Neuronal stem cell (in vitro differentiated cells): Measurements from ENCODE around the gene ENTPD6.

Source experiments
- DNase-seq: peaks from one replicate; pipeline ENCODE4 v3.0.0-alpha.2; 2013; ENCODE audit warnings: low spot score
- H2AFZ ChIP-seq: one replicate; pipeline ENCODE4 v1.6.1; 2013; ENCODE audit warnings: mild to moderate bottlenecking, low read length, inconsistent platforms
- H2AK5ac ChIP-seq: 2 replicates; pipeline ENCODE4 v1.6.1; 2013; ENCODE audit warnings: low read depth, mild to moderate bottlenecking, inconsistent platforms, low read length, moderate library complexity, mixed read lengths
- H2BK120ac ChIP-seq: 2 replicates; pipeline ENCODE4 v1.6.1; 2013; ENCODE audit warnings: low read depth, mild to moderate bottlenecking, inconsistent platforms, low read length, moderate library complexity, mixed read lengths
- H2BK12ac ChIP-seq: one replicate; pipeline ENCODE4 v1.6.1; 2013; ENCODE audit warnings: low read length, inconsistent platforms
- H2BK15ac ChIP-seq: 2 replicates; pipeline ENCODE4 v1.6.1; 2013; ENCODE audit warnings: mild to moderate bottlenecking, low read length, inconsistent platforms, mixed read lengths
- H2BK5ac ChIP-seq: one replicate; pipeline ENCODE4 v1.6.1; 2013; ENCODE audit warnings: inconsistent platforms, mild to moderate bottlenecking, low read length, moderate library complexity
- H3K14ac ChIP-seq: one replicate; pipeline ENCODE4 v1.6.1; 2013; ENCODE audit warnings: low read length, inconsistent platforms
- H3K18ac ChIP-seq: 2 replicates; pipeline ENCODE4 v1.6.1; 2013; ENCODE audit warnings: low read length, inconsistent platforms
- H3K23ac ChIP-seq: 2 replicates; pipeline ENCODE4 v1.6.1; 2013; ENCODE audit warnings: low read depth, mild to moderate bottlenecking, mixed read lengths, low read length, inconsistent platforms; ENCODE audit not compliant: poor library complexity
- H3K27ac ChIP-seq: replicated peaks from 3 replicates; pipeline ENCODE4 v1.5.1; 2013; ENCODE audit warnings: low read length, inconsistent platforms
- H3K27me3 ChIP-seq, 3 experiments: 2 replicates each; pipeline ENCODE4 v1.6.1; 2013; ENCODE audit warnings: low read length in 3 of 3, mild to moderate bottlenecking in 2 of 3, inconsistent platforms in 1 of 3, low read depth in 1 of 3, mixed read lengths in 1 of 3, moderate library complexity in 1 of 3; ENCODE audit not compliant: control insufficient read depth in 3 of 3, insufficient read depth in 3 of 3
- H3K36me3 ChIP-seq, 2 donors: replicated peaks in 1 of 2; 2 replicates each; pipeline ENCODE4 v1.6.1; 2013; ENCODE audit warnings: low read length in 2 of 2; ENCODE audit not compliant: control insufficient read depth in 2 of 2, insufficient read depth in 2 of 2
- H3K4ac ChIP-seq: 2 replicates; pipeline ENCODE4 v1.6.1; 2013; ENCODE audit warnings: inconsistent platforms, mild to moderate bottlenecking, low read length, moderate library complexity
- H3K4me1 ChIP-seq, 2 donors: 1 replicate in 1 of 2; 2 replicates in 1 of 2; pipeline ENCODE4 v1.6.1; 2013; ENCODE audit warnings: low read length in 2 of 2, low read depth in 1 of 2; ENCODE audit not compliant: control insufficient read depth in 2 of 2, insufficient read depth in 1 of 2
- H3K4me2 ChIP-seq: one replicate; pipeline ENCODE4 v1.6.1; 2013; ENCODE audit warnings: mild to moderate bottlenecking, low read length, inconsistent platforms; ENCODE audit not compliant: insufficient read depth, poor library complexity, severe bottlenecking
- H3K4me3 ChIP-seq, 2 donors: 2 replicates each; pipeline ENCODE4 v1.5.1; 2013; ENCODE audit warnings: low read length in 2 of 2, mild to moderate bottlenecking in 2 of 2, inconsistent platforms in 1 of 2, moderate library complexity in 1 of 2
- H3K79me1 ChIP-seq: one replicate; pipeline ENCODE4 v1.6.1; 2013; ENCODE audit warnings: low read depth, mild to moderate bottlenecking, inconsistent platforms, low read length, moderate library complexity
- H3K9ac ChIP-seq: one replicate; pipeline ENCODE4 v1.6.1; 2013; ENCODE audit warnings: mild to moderate bottlenecking, low read depth, low read length, inconsistent platforms; ENCODE audit not compliant: poor library complexity
- H3K9me3 ChIP-seq, 2 donors: replicated peaks in 1 of 2; 2 replicates each; pipeline versions ENCODE3 to v1.6.1; 2013; ENCODE audit warnings: low read length in 2 of 2, mild to moderate bottlenecking in 2 of 2, inconsistent platforms in 1 of 2, low read depth in 1 of 2, mixed read lengths in 1 of 2, moderate library complexity in 1 of 2; ENCODE audit not compliant: control insufficient read depth in 2 of 2, insufficient read depth in 1 of 2
- H4K8ac ChIP-seq: one replicate; pipeline ENCODE4 v1.6.1; 2013; ENCODE audit warnings: low read depth, mild to moderate bottlenecking, inconsistent platforms, low read length, moderate library complexity
- H4K91ac ChIP-seq: one replicate; pipeline ENCODE4 v1.6.1; 2013; ENCODE audit warnings: low read length, low read depth, mild to moderate bottlenecking, inconsistent platforms; ENCODE audit not compliant: poor library complexity
- WGBS, 2 donors: extraction: QIAGEN DNeasy Blood & Tissue Kit; methylation state at CpG; one replicate each; pipeline ENCODE4 v1.1.7; 2013; ENCODE audit warnings: missing lambda C conversion rate in 2 of 2, mixed read lengths in 1 of 2; ENCODE audit not compliant: insufficient read length in 2 of 2, insufficient replicate concordance in 1 of 2; ENCODE audit errors: extremely low coverage in 2 of 2; 5-methylcytosine and 5-hydroxymethylcytosine counted together

The ENTPD6 gene

DNA sequence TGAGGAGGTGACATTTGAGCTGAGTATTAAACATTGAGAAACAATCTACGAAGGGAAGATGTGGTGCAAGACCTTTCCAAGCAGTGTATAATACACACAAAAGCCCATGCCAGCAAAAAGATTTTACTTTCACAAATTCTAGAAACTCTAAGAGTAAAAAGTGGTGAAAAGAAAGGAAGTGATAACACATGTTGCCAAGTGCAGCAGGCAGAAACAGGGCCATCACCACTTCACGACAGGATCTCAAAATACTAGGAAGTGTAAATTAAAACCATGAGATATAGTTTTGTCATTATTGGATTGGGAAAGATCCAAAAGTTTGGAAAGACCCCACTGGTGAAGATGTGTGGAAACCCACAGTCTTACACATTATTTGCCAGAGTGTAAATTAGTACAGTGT, 1.7 kb upstream of the ENTPD6 start:
- peaks cover 9 to 11% of the 10 kb centered on the region in 2 donors for H3K4me1 ChIP-seq
- no peak overlapping the region for H3K4ac ChIP-seq
- H3K9ac ChIP-seq = no peak overlapping the region
- no peak overlapping the region for H4K91ac ChIP-seq
- H3K36me3 ChIP-seq = peaks cover 0 to 7% of the 10 kb centered on the region in 2 donors
- H3K79me1 ChIP-seq = peaks cover 2% of the 10 kb centered on the region
- no peak overlapping the region for H3K27ac ChIP-seq
- no peak overlapping the region for H3K4me3 ChIP-seq
- H3K18ac ChIP-seq = no peak overlapping the region
- no peak overlapping the region for H2BK5ac ChIP-seq
- no peak overlapping the region for H3K4me2 ChIP-seq
- H2BK12ac ChIP-seq = no peak overlapping the region
- no peaks in the 10 kb centered on the region for H3K9me3 ChIP-seq
- WGBS, 2 donors = no CpG with 5 or more reads among the region's 2 CpGs
- no peak for DNase-seq
- H3K23ac ChIP-seq = no peak overlapping the region
- H3K14ac ChIP-seq = no peak overlapping the region
- no peak overlapping the region for H2BK120ac ChIP-seq
- H2BK15ac ChIP-seq = no peak overlapping the region
- no peak overlapping the region for H4K8ac ChIP-seq
- peaks cover 0 to 22% (median 0%) of the 10 kb centered on the region in 3 experiments for H3K27me3 ChIP-seq
- H2AFZ ChIP-seq = no peak overlapping the region
- H2AK5ac ChIP-seq = no peak overlapping the region

DNA sequence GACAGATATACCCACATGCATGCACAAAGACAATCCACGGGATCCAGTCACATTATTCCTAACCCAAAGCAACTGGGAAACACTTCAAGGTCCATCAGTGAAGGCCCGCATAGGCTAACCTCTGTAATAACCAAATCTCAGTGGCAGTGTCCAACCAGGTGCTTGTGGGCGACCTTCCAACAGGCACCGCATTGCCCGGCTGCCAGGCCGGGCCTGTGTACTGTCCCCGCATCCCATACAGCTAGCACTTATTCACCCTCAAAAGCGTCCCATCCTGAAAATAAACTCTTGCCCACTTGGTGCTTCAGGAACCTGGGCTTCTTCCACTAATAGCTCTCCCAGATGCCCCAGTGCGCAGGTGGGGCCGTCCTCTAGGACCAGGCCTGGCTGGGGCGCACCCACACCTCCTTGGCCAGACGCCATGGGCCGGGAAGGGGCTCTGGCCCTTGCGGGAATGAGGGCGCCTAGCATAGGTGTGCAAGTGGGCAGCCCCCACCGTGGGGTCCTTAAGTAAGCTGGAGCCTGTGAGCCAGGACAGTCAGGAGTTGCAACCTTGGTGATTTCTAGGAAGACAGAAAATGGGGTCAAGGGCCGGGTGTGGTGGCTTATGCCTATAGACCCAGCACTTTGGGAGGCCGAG, 1.1 kb upstream of the ENTPD6 start:
- no peak overlapping the region for H3K9ac ChIP-seq
- peak overlapping the region; percentile 13 for H3K23ac ChIP-seq
- H3K4me1 ChIP-seq = peaks cover 14 to 15% of the 10 kb centered on the region in 2 donors
- H4K8ac ChIP-seq = no peak overlapping the region
- no peak overlapping the region for H3K27ac ChIP-seq
- WGBS, 2 donors = no CpG with 5 or more reads among the region's 18 CpGs
- no peak overlapping the region for H3K4ac ChIP-seq
- H2BK120ac ChIP-seq = peak overlapping the region; percentile 32
- no peak overlapping the region for H3K18ac ChIP-seq
- no peaks in the 10 kb centered on the region for H3K9me3 ChIP-seq
- H3K4me2 ChIP-seq = no peak overlapping the region
- no peak for DNase-seq
- peak overlapping the region in 1 of 2 donors; percentile 81 for H3K4me3 ChIP-seq
- peaks cover 0 to 22% (median 0%) of the 10 kb centered on the region in 3 experiments for H3K27me3 ChIP-seq
- peaks cover 2% of the 10 kb centered on the region for H3K79me1 ChIP-seq
- no peak overlapping the region for H2BK5ac ChIP-seq
- H4K91ac ChIP-seq = no peak overlapping the region
- H3K36me3 ChIP-seq = peaks cover 0 to 7% of the 10 kb centered on the region in 2 donors
- no peak overlapping the region for H2AFZ ChIP-seq
- no peak overlapping the region for H2BK15ac ChIP-seq
- no peak overlapping the region for H2BK12ac ChIP-seq
- H2AK5ac ChIP-seq = peak overlapping the region; percentile 37
- no peak overlapping the region for H3K14ac ChIP-seq

DNA sequence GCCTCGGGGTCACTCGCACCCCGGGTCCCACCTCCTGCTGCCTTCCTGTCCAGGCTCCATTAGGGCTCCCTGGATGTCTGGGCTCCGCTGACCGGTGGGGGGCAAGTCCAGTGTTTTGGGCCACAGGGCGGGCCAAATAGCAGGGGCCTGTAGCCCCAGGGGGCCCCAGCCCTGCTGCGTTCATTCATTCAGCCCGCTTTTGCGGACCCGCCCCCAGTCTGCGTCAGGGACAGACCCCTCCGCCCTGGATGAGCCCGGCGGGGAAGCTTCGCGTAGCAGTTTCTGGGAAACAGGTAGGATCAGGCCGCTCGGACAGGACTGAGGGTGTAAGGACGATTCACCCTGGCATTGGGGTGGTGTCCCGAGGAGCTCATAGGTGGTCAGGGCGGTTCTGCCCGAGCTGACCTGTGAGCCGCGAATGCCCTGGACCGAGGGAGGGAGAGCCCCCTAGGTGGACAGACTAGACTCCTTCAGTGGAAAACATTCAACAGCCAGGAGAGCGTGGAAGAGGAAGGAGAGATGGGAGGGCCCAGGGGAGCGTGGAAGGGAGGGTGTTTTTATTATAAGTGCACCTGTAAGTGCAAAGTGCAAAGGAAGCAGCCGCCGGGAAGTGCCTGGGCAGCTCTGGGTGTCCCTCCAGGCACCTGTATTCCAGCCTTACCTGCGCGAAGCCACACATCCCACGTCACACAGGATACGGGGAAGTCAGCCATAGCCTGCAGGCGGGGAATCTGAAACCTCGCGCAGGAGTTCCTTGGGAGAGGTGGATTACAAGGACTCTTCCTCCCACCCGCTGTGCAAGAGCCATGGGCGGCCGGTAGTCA, 662 bp downstream of the ENTPD6 start:
- peak overlapping the region; percentile 12 for H2AK5ac ChIP-seq
- no peak overlapping the region for H4K8ac ChIP-seq
- peaks cover 0 to 7% of the 10 kb centered on the region in 2 donors for H3K36me3 ChIP-seq
- peak overlapping the region; percentile 81 to 93 for H3K4me3 ChIP-seq
- peak overlapping the region; percentile 59 for H2BK5ac ChIP-seq
- no peaks in the 10 kb centered on the region for H3K9me3 ChIP-seq
- H3K23ac ChIP-seq = peak overlapping the region; percentile 95
- peak overlapping the region; percentile 92 for H3K4me2 ChIP-seq
- no CpG with 5 or more reads among the region's 39 CpGs for WGBS, 2 donors
- peak overlapping the region; percentile 10 for H2BK120ac ChIP-seq
- H3K27ac ChIP-seq = no peak overlapping the region
- no peak overlapping the region for H4K91ac ChIP-seq
- H2AFZ ChIP-seq = peak overlapping the region; percentile 92
- peak overlapping the region; percentile 93 for H3K9ac ChIP-seq
- no peak overlapping the region for H3K4ac ChIP-seq
- peak overlapping the region; percentile 69 for H2BK15ac ChIP-seq
- H3K4me1 ChIP-seq = peaks cover 14 to 15% of the 10 kb centered on the region in 2 donors
- H3K14ac ChIP-seq = peak overlapping the region; percentile 39
- H3K79me1 ChIP-seq = peaks cover 2% of the 10 kb centered on the region
- peak overlapping the region; percentile 95 for H3K18ac ChIP-seq
- peaks cover 0 to 12% (median 0%) of the 10 kb centered on the region in 3 experiments for H3K27me3 ChIP-seq
- no peak for DNase-seq
- no peak overlapping the region for H2BK12ac ChIP-seq

DNA sequence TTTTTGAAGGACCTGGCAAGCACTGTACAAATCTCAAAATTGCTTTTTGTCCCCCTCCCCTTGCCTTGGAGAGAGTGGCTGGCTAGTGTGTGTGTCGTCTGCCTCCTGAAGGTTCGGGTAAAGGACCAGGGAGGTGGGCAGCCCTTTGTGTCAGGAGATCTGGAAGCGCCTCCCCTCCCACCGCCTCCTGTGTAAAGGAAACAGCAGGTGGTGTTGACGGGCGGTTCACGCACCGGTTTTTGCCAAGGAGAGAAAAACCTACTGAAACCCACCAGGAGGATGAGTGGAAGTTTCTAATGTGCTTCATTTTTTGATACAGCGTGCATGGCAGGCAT, 1.2 kb downstream of the ENTPD6 start:
- Histone ChIP-seq H3K18ac (no peak overlapping the region), H3K79me1 (peaks cover 2% of the 10 kb centered on the region), H3K14ac (peak overlapping the region; percentile 39), H3K4ac (no peak overlapping the region), H3K4me2 (peak overlapping the region; percentile 92), H2AFZ (no peak overlapping the region), H3K4me1 (peaks cover 14 to 15% of the 10 kb centered on the region in 2 donors), H3K27ac (no peak overlapping the region), H3K27me3 (peaks cover 0 to 6% (median 0%) of the 10 kb centered on the region in 3 experiments), H2BK12ac (no peak overlapping the region), H3K36me3 (peaks cover 0 to 7% of the 10 kb centered on the region in 2 donors), H2BK5ac (peak overlapping the region; percentile 59), H3K9ac (no peak overlapping the region), H4K91ac (no peak overlapping the region), H3K23ac (no peak overlapping the region), H2BK120ac (peak overlapping the region; percentile 10), H2BK15ac (no peak overlapping the region), H3K9me3 (peaks cover 0 to 4% of the 10 kb centered on the region in 2 donors), H3K4me3 (peak overlapping the region; percentile 81 to 93), H4K8ac (no peak overlapping the region), H2AK5ac (peak overlapping the region; percentile 12)
- no CpG with 5 or more reads among the region's 9 CpGs for WGBS, 2 donors
- DNase-seq = no peak
